GM23338 (cell line): Measurements from ENCODE around the gene NANOS2. TPM values are rescaled to one million over a fixed set of nuclear protein-coding genes. Genes with fewer than 3 reads are reported as not detected.
A peak's percentile ranks its signal among the peaks of the same experiment; 100 is the strongest.

ENCODE experiments used
- ATAC-seq: fragments of 200-7000 bp; cut with Tn5 transposase; 3 replicates; pipeline ENCODE4 v1.9.1; 2020
- DNase-seq: peaks from one replicate; pipeline ENCODE4 v3.0.0-alpha.2; 2015; ENCODE audit warnings: low spot score
- H2AFZ ChIP-seq: fragments of 200-600 bp; sonication (generic); 2 replicates; pipeline ENCODE4 v1.8.0; 2016; ENCODE audit warnings: antibody characterized with exemption, mild to moderate bottlenecking, moderate library complexity
- H3F3A ChIP-seq: fragments of 200-600 bp; sonication (generic); replicated peaks from 2 replicates; pipeline ENCODE4 v1.8.0; 2017; ENCODE audit warnings: antibody characterized with exemption, mixed run types, low read depth
- H3K27ac ChIP-seq: fragments of 200-600 bp; sonication (generic); 2 replicates; pipeline ENCODE4 v1.6.1; 2016; ENCODE audit warnings: low read depth
- H3K27me3 ChIP-seq: fragments of 200-600 bp; sonication (generic); 2 replicates; pipeline ENCODE4 v1.8.0; 2016; ENCODE audit warnings: mild to moderate bottlenecking, mixed run types, moderate library complexity; ENCODE audit not compliant: insufficient read depth
- H3K36me3 ChIP-seq: fragments of 200-600 bp; sonication (generic); 2 replicates; pipeline ENCODE4 v1.8.0; 2016; ENCODE audit warnings: mild to moderate bottlenecking; ENCODE audit not compliant: insufficient read depth
- H3K4me1 ChIP-seq: fragments of 200-600 bp; sonication (generic); 2 replicates; pipeline ENCODE4 v1.8.0; 2016; ENCODE audit warnings: mild to moderate bottlenecking, moderate library complexity; ENCODE audit not compliant: insufficient read depth
- H3K4me2 ChIP-seq: fragments of 200-600 bp; sonication (generic); 2 replicates; pipeline ENCODE4 v1.7.1; 2017; ENCODE audit warnings: mixed run types
- H3K4me3 ChIP-seq: fragments of 200-600 bp; sonication (generic); 2 replicates; pipeline ENCODE4 v1.6.1; 2016; ENCODE audit warnings: mixed run types
- H3K79me2 ChIP-seq: fragments of 200-600 bp; sonication (generic); replicated peaks from 2 replicates; pipeline ENCODE4 v1.8.0; 2017; ENCODE audit warnings: mild to moderate bottlenecking; ENCODE audit not compliant: insufficient read depth
- H3K9me2 ChIP-seq: fragments of 200-600 bp; sonication (generic); 2 replicates; pipeline ENCODE4 v1.8.0; 2017; ENCODE audit not compliant: insufficient read depth
- H4K20me1 ChIP-seq: fragments of 200-600 bp; sonication (generic); replicated peaks from 2 replicates; pipeline ENCODE4 v1.8.0; 2017; ENCODE audit warnings: mild to moderate bottlenecking; ENCODE audit not compliant: insufficient read depth
- H3K27ac Mint-ChIP-seq: 2 replicates; pipeline ENCODE4 v1.8.0; 2020; ENCODE audit warnings: inconsistent platforms, mild to moderate bottlenecking, moderate library complexity, mixed read lengths
- H3K27me3 Mint-ChIP-seq: 3 replicates; pipeline ENCODE4 v1.8.0; 2022; ENCODE audit warnings: low read depth, mild to moderate bottlenecking, moderate library complexity, mixed read lengths, inconsistent platforms; ENCODE audit not compliant: insufficient read depth, poor library complexity
- H3K36me3 Mint-ChIP-seq: 3 replicates; pipeline ENCODE4 v1.8.0; 2021; ENCODE audit warnings: low read depth, mild to moderate bottlenecking, inconsistent platforms, moderate library complexity, mixed read lengths
- H3K4me1 Mint-ChIP-seq: 3 replicates; pipeline ENCODE4 v1.8.0; 2020; ENCODE audit warnings: mild to moderate bottlenecking, inconsistent platforms, mixed read lengths
- H3K4me3 Mint-ChIP-seq: 3 replicates; pipeline ENCODE4 v1.8.0; 2021; ENCODE audit warnings: moderate library complexity, mild to moderate bottlenecking, inconsistent platforms, mixed read lengths
- H3K9me3 Mint-ChIP-seq: 3 replicates; pipeline ENCODE4 v1.8.0; 2020; ENCODE audit warnings: moderate library complexity, mild to moderate bottlenecking, inconsistent platforms, mixed read lengths
- CREB1 ChIP-seq: fragments of 250-450 bp; sonication (Bioruptor Pico); IDR thresholded peaks from 2 replicates; pipeline ENCODE4 v1.5.0; 2020; ENCODE audit warnings: low read depth, mild to moderate bottlenecking, moderate library complexity
- CTCF ChIP-seq, 2 experiments: fragments of 200-600 bp in 1 of 2; sonication (generic) in 1 of 2; conservative IDR thresholded peaks; 2 replicates each; pipeline versions ENCODE4 v1.5.1 to v1.6.1; 2016 to 2017; ENCODE audit warnings: antibody characterized with exemption in 2 of 2, low read depth in 2 of 2, mild to moderate bottlenecking in 2 of 2, moderate library complexity in 1 of 2
- ETS1 ChIP-seq: IDR thresholded peaks from 2 replicates; pipeline ENCODE4 v1.6.1; 2016; ENCODE audit warnings: antibody characterized with exemption
- EZH2 ChIP-seq: fragments of 200-600 bp; sonication (generic); IDR thresholded peaks from one replicate; pipeline ENCODE4 v1.8.0; 2017; ENCODE audit warnings: antibody characterized with exemption, mild to moderate bottlenecking, low read depth; ENCODE audit not compliant: unreplicated experiment
- JUNB ChIP-seq: IDR thresholded peaks from one replicate; pipeline ENCODE4 v1.6.1; 2016; ENCODE audit warnings: antibody characterized with exemption; ENCODE audit not compliant: unreplicated experiment
- NANOG ChIP-seq: IDR thresholded peaks from 2 replicates; pipeline ENCODE4 v1.6.1; 2016; ENCODE audit warnings: antibody characterized with exemption, borderline replicate concordance
- POLR2AphosphoS5 ChIP-seq: IDR thresholded peaks from 2 replicates; pipeline ENCODE4 v1.6.1; 2016; ENCODE audit warnings: antibody characterized with exemption, low read depth
- STAT1 ChIP-seq: IDR thresholded peaks from one replicate; pipeline ENCODE4 v1.6.1; 2016; ENCODE audit warnings: antibody characterized with exemption; ENCODE audit not compliant: unreplicated experiment
- ZNF331 ChIP-seq: fragments of 250-450 bp; sonication (Bioruptor Pico); IDR thresholded peaks from 2 replicates; pipeline ENCODE4 v1.5.0; 2020; ENCODE audit warnings: low read depth, mild to moderate bottlenecking, moderate library complexity
- ZNF462 ChIP-seq: fragments of 250-450 bp; sonication (Bioruptor Pico); IDR thresholded peaks from 2 replicates; pipeline ENCODE4 v1.5.0; 2020; ENCODE audit warnings: mild to moderate bottlenecking, moderate library complexity
- polyA plus RNA-seq: library from polyadenylated mRNA; unstranded; fragments of >200 nt; fragmentation: Nextera tagmentation; extraction: Ambion mirVana; gene quantifications from 2 replicates; pipeline ENCODE4 v1.2.1, GENCODE V29; 2016
- total RNA-seq: library from RNA; depleted of rRNA; stranded (reverse); fragments of >200 nt; shearing (Covaris generic); gene quantifications from 2 replicates; pipeline ENCODE4 v1.2.3, GENCODE V29; 2014

NANOS2 gene
- total and polyA plus RNA-seq, 2 experiments from 2014 or later: 0.11 to 0.14 TPM

GRCh38 chr19:45881909-45882528 is 32.6 kb downstream of the NANOS2 start:
- Mint-ChIP-seq H3K4me1 (peaks cover 42% of the 10 kb centered on the region), H3K27ac (peak overlapping the region; percentile 5; the same call in 1 of the 2 replicates), H3K4me3 (peak overlapping the region; percentile 75), H3K27me3 (peaks cover 30% of the 10 kb centered on the region), H3K36me3 (peaks cover 8% of the 10 kb centered on the region), H3K9me3 (peaks cover 2% of the 10 kb centered on the region; the same call in 1 of the 3 replicates)
- peak; percentile 76 for DNase-seq
- no peak for TF ChIP-seq ETS1
- no peak for TF ChIP-seq ZNF331
- peak; percentile 35 for TF ChIP-seq NANOG
- ATAC-seq: peak; percentile 9
- H3K36me3 ChIP-seq: no peaks in the 10 kb centered on the region
- H3K79me2 ChIP-seq: 0 out of 2 replicates have a peak, but pooled peaks cover 5% of the 10 kb centered on the region
- peaks cover 18% of the 10 kb centered on the region; the same call in 1 of the 2 replicates for H3F3A ChIP-seq
- peak overlapping the region; percentile 66 for H3K4me3 ChIP-seq
- no peaks in the 10 kb centered on the region for H3K9me2 ChIP-seq
- H3K27ac ChIP-seq: peak overlapping the region; percentile 98
- peak overlapping the region; percentile 97 for H3K4me2 ChIP-seq
- no peak overlapping the region for H2AFZ ChIP-seq
- H4K20me1 ChIP-seq: 0 out of 2 replicates have a peak, but pooled peaks cover 4% of the 10 kb centered on the region
- no peaks in the 10 kb centered on the region for H3K27me3 ChIP-seq
- peaks cover 27% of the 10 kb centered on the region for H3K4me1 ChIP-seq

GRCh38 chr19:45881082-45881908 is 33.3 kb downstream of the NANOS2 start:
- Histone ChIP-seq H3K4me3 (peak overlapping the region; percentile 66), H3K79me2 (0 out of 2 replicates have a peak, but pooled peaks cover 5% of the 10 kb centered on the region), H3K9me2 (no peaks in the 10 kb centered on the region), H3K27me3 (no peaks in the 10 kb centered on the region), H2AFZ (no peak overlapping the region), H3K4me2 (peak overlapping the region; percentile 97), H3K4me1 (peaks cover 28% of the 10 kb centered on the region), H3K27ac (peak overlapping the region; percentile 90), H4K20me1 (0 out of 2 replicates have a peak, but pooled peaks cover 4% of the 10 kb centered on the region), H3K36me3 (no peaks in the 10 kb centered on the region), H3F3A (peaks cover 18% of the 10 kb centered on the region; the same call in 1 of the 2 replicates)
- H3K4me3 Mint-ChIP-seq: peak overlapping the region; percentile 38; the same call in 2 of the 3 replicates
- H3K4me1 Mint-ChIP-seq: peaks cover 44% of the 10 kb centered on the region
- H3K36me3 Mint-ChIP-seq: peaks cover 8% of the 10 kb centered on the region
- DNase-seq (no peak), ATAC-seq (no peak)
- H3K27me3 Mint-ChIP-seq: peaks cover 27% of the 10 kb centered on the region
- peak overlapping the region; percentile 5; the same call in 1 of the 2 replicates for H3K27ac Mint-ChIP-seq
- peaks cover 2% of the 10 kb centered on the region; the same call in 1 of the 3 replicates for H3K9me3 Mint-ChIP-seq
- TF ChIP-seq CREB1 (CRISPR knock-in tag): no peak
- no peak for TF ChIP-seq JUNB
- no peak for TF ChIP-seq POLR2AphosphoS5
- TF ChIP-seq CTCF (conservative IDR thresholded peaks at IDR 0.05; ENCODE audit: low read depth in 2 of 2): no peak
- TF ChIP-seq STAT1: no peak
- no peak for TF ChIP-seq EZH2
- no peak for TF ChIP-seq NANOG
- TF ChIP-seq ZNF462 (CRISPR knock-in tag): no peak
